GM12878 (cell line): ENCODE results near the gene SELENOV. TPM values are rescaled to one million over a fixed set of nuclear protein-coding genes. Genes with fewer than 3 reads are reported as not detected.

ENCODE experiments used
- ATAC-seq: fragments of 200-7000 bp; cut with Tn5 transposase; 3 replicates; pipeline ENCODE4 v1.9.1; 2020; ENCODE audit warnings: mild to moderate bottlenecking, moderate library complexity
- BruUV-seq: library from RNA; stranded (reverse); fragments of 400-500 nt; replicated peaks from 2 replicates; lab custom pipeline; 2021; lab: Mats Ljungman, UMichigan
- CTCF ChIA-PET: fragments of 300-600 bp; sonication (Branson Sonifier 250); formaldehyde crosslinking; extraction: SDS; loops from one replicate; lab custom pipeline; 2021; ENCODE audit warnings: inconsistent platforms; lab: Yijun Ruan, JAX
- POLR2A ChIA-PET: fragments of 350-600 bp; formaldehyde crosslinking; extraction: SDS; loops from one replicate; lab custom pipeline; 2021; ENCODE audit warnings: inconsistent platforms; lab: Charles Lee
- RAD21 ChIA-PET: fragments of 300-600 bp; sonication (Branson Sonifier 250); formaldehyde crosslinking; loops from one replicate; lab custom pipeline; 2023; ENCODE audit warnings: antibody characterized with exemption; ENCODE audit not compliant: unreplicated experiment; lab: Charles Lee
- SMC1A ChIA-PET: fragments of 300-600 bp; sonication (Branson Sonifier 250); formaldehyde crosslinking; loops from one replicate; lab custom pipeline; 2023; ENCODE audit not compliant: unreplicated experiment, uncharacterized antibody; lab: Charles Lee
- DNase-seq: peaks from one replicate; pipeline ENCODE4 v3.0.0-alpha.2; 2011; ENCODE audit warnings: low read depth, low spot score
- FAIRE-seq: peaks from 3 replicates; lab custom pipeline; 2011; peaks lifted over from hg19 to GRCh38; lab: Jason Lieb, UNC
- H2AFZ ChIP-seq: 2 replicates; pipeline ENCODE4 v1.6.0; 2011; ENCODE audit warnings: low read depth, low read length, control low read depth; ENCODE audit not compliant: control insufficient read depth
- H3K27ac ChIP-seq: 2 replicates; pipeline ENCODE4 v1.5.1; 2011; ENCODE audit warnings: control low read depth; ENCODE audit not compliant: control insufficient read depth, insufficient read depth
- H3K27me3 ChIP-seq, 2 experiments: replicated peaks in 1 of 2; 2 replicates each; pipeline versions ENCODE4 v1.6.0 to v1.6.1; 2011; ENCODE audit warnings: low read length in 1 of 2; ENCODE audit not compliant: control insufficient read depth in 2 of 2, insufficient read depth in 2 of 2
- H3K36me3 ChIP-seq, 2 experiments: 2 replicates each; pipeline ENCODE4 v1.5.1; 2011; ENCODE audit warnings: low read length in 1 of 2; ENCODE audit not compliant: control insufficient read depth in 2 of 2, insufficient read depth in 2 of 2
- H3K4me1 ChIP-seq: 2 replicates; pipeline ENCODE4 v1.6.1; 2011; ENCODE audit warnings: mild to moderate bottlenecking, low read length, moderate library complexity, mixed read lengths; ENCODE audit not compliant: control insufficient read depth, insufficient read depth
- H3K4me2 ChIP-seq: 2 replicates; pipeline ENCODE4 v1.6.0; 2011; ENCODE audit warnings: control low read depth; ENCODE audit not compliant: control insufficient read depth, insufficient read depth
- H3K4me3 ChIP-seq: fragments of 200-600 bp; sonication (generic); 2 replicates; pipeline ENCODE4 v1.5.1; 2016
- H3K79me2 ChIP-seq: 2 replicates; pipeline ENCODE4 v1.6.0; 2011; ENCODE audit warnings: low read length; ENCODE audit not compliant: control insufficient read depth, insufficient read depth
- H3K9ac ChIP-seq: 2 replicates; pipeline ENCODE4 v1.8.0; 2011; ENCODE audit warnings: low read length, control low read depth, mixed read lengths; ENCODE audit not compliant: control insufficient read depth, insufficient read depth
- H3K9me3 ChIP-seq: replicated peaks from 3 replicates; pipeline ENCODE4 v1.5.1; 2011; ENCODE audit warnings: mild to moderate bottlenecking, low read length; ENCODE audit not compliant: control insufficient read depth, insufficient read depth
- H4K20me1 ChIP-seq: 2 replicates; pipeline ENCODE4 v1.6.0; 2011; ENCODE audit not compliant: control insufficient read depth, insufficient read depth
- CBFB ChIP-seq: IDR thresholded peaks from 2 replicates; pipeline ENCODE4 v1.6.1; 2016; ENCODE audit warnings: antibody characterized with exemption, low read depth
- CBX3 ChIP-seq: fragments of 200-600 bp; sonication (generic); IDR thresholded peaks from 2 replicates; pipeline ENCODE4 v1.6.1; 2016; ENCODE audit warnings: low read depth, borderline replicate concordance
- CHD1 ChIP-seq: IDR thresholded peaks from 2 replicates; pipeline ENCODE4 v1.6.1; 2012; ENCODE audit warnings: low read depth, low read length, improper control_type of control experiment
- EED ChIP-seq: sonication (generic); IDR thresholded peaks from 2 replicates; pipeline ENCODE4 v1.6.1; 2016; ENCODE audit warnings: antibody characterized with exemption, low read depth
- FOXM1 ChIP-seq: IDR thresholded peaks from 2 replicates; pipeline ENCODE4 v1.6.1; 2012; ENCODE audit warnings: low read depth, mild to moderate bottlenecking, inconsistent platforms, low read length, moderate library complexity
- MEF2A ChIP-seq: IDR thresholded peaks from 2 replicates; pipeline ENCODE4 v1.6.1; 2011; ENCODE audit warnings: low read depth, mild to moderate bottlenecking, low read length, moderate library complexity; ENCODE audit not compliant: insufficient read depth
- MLLT1 ChIP-seq: fragments of 450-650 bp; IDR thresholded peaks from 2 replicates; pipeline ENCODE4 v1.6.1; 2016; ENCODE audit warnings: mild to moderate bottlenecking
- MTA3 ChIP-seq: IDR thresholded peaks from 2 replicates; pipeline ENCODE4 v1.6.1; 2012; ENCODE audit warnings: low read length, inconsistent platforms, borderline replicate concordance
- MYC ChIP-seq: IDR thresholded peaks from 2 replicates; pipeline ENCODE4 v1.6.1; 2011; ENCODE audit warnings: mild to moderate bottlenecking, low read length, moderate library complexity, inconsistent platforms; ENCODE audit not compliant: insufficient read depth, insufficient replicate concordance, insufficient read length, severe bottlenecking
- NRF1 ChIP-seq: conservative IDR thresholded peaks from 2 replicates; pipeline ENCODE4 v1.6.1; 2011; ENCODE audit warnings: mild to moderate bottlenecking, low read depth, low read length, improper control_type of control experiment
- PAX5 ChIP-seq: IDR thresholded peaks from 2 replicates; pipeline ENCODE4 v1.6.1; 2011; ENCODE audit warnings: low read depth, low read length, borderline replicate concordance
- PAX8 ChIP-seq: fragments of 450-650 bp; IDR thresholded peaks from 2 replicates; pipeline ENCODE4 v1.6.1; 2017; ENCODE audit warnings: mild to moderate bottlenecking, moderate library complexity
- RAD51 ChIP-seq: fragments of 450-650 bp; IDR thresholded peaks from 2 replicates; pipeline ENCODE4 v1.6.1; 2016; ENCODE audit warnings: moderate library complexity, mild to moderate bottlenecking, inconsistent platforms
- SPI1 ChIP-seq: IDR thresholded peaks from 2 replicates; pipeline ENCODE4 v1.6.1; 2011; ENCODE audit warnings: low read depth, mild to moderate bottlenecking, low read length, moderate library complexity, borderline replicate concordance; ENCODE audit not compliant: insufficient read depth
- SUZ12 ChIP-seq: fragments of 200-600 bp; sonication (generic); IDR thresholded peaks from one replicate; pipeline ENCODE4 v1.6.1; 2018; ENCODE audit warnings: antibody characterized with exemption, mild to moderate bottlenecking; ENCODE audit not compliant: unreplicated experiment
- ZBTB40 ChIP-seq: fragments of 450-650 bp; IDR thresholded peaks from 2 replicates; pipeline ENCODE4 v1.6.1; 2016; ENCODE audit warnings: mild to moderate bottlenecking, moderate library complexity, borderline replicate concordance
- ZZZ3 ChIP-seq: IDR thresholded peaks from 2 replicates; pipeline ENCODE4 v1.6.1; 2011; ENCODE audit warnings: low read depth; ENCODE audit not compliant: control insufficient read depth, insufficient read length
- WGBS: methylation state at CpG from one replicate; pipeline ENCODE4 v1.1.6; 2016; ENCODE audit warnings: low lambda C conversion rate; ENCODE audit not compliant: insufficient replicate concordance, insufficient coverage; ENCODE audit errors: missing lambda C conversion rate; 5-methylcytosine and 5-hydroxymethylcytosine counted together
- in situ Hi-C: fragments of 300-500 bp; cut with MboI; formaldehyde crosslinking; loops from 9 replicates; pipeline ENCODE4 v1.14.3; 2018; ENCODE audit warnings: mixed read lengths
- intact Hi-C: fragments of 100-400 bp; cut with micrococcal nuclease; formaldehyde crosslinking; loops from one replicate; pipeline ENCODE4 v1.14.2; 2022; ENCODE audit not compliant: unreplicated experiment
- polyA plus RNA-seq, 11 experiments: library from polyadenylated mRNA; depleted of rRNA in 4 of 11; unstranded in 6 of 11; stranded (reverse) in 5 of 11; fragments of >200 nt; fragmentation: Nextera tagmentation in 4 of 11; fragmentation: Illumina TruSeq in 1 of 11; extraction: Ambion mirVana in 4 of 11; extraction: Trizol in 1 of 11; gene quantifications; 1 replicate in 1 of 11; 2 replicates in 10 of 11; pipeline versions ENCODE4 v1.2.1 to v1.2.3, GENCODE V29; 2011 to 2016; ENCODE audit warnings: inconsistent platforms in 2 of 11, missing spikeins in 2 of 11, low read depth in 1 of 11
- total RNA-seq, 4 experiments: library from RNA; depleted of rRNA in 3 of 4; stranded (reverse); fragments of >200 nt in 3 of 4; fragmentation: Illumina TruSeq in 1 of 4; extraction: Trizol in 1 of 4; gene quantifications; 2 replicates each; pipeline versions ENCODE4 v1.2.1 to v1.2.3, GENCODE V29; 2013 to 2021

SELENOV gene
- total and polyA plus RNA-seq, 10 of the 15 experiments (the other 5 are each of a cell fraction or from before 2014, with no cell fraction given), result not detected

GRCh38 chr19:39492225-39492624, 22.7 kb upstream of the SELENOV start:
- TF ChIP-seq CBFB (no peak), FOXM1 (no peak), SUZ12 (no peak), ZZZ3 (no peak), MEF2A (no peak), MLLT1 (no peak), NRF1 (no peak), MTA3 (no peak), SPI1 (no peak), PAX8 (no peak), CHD1 (no peak), MYC (no peak), ZBTB40 (no peak), EED (no peak), CBX3 (no peak), PAX5 (no peak), RAD51 (no peak)
- Histone ChIP-seq H3K79me2 (no peaks in the 10 kb centered on the region), H3K27ac (no peak overlapping the region), H3K27me3 (no peaks in the 10 kb centered on the region), H3K9ac (no peak overlapping the region), H3K4me1 (no peaks in the 10 kb centered on the region), H3K36me3 (peaks cover 14 to 19% of the 10 kb centered on the region in 2 experiments; a peak in 3 of 4 replicates), H3K4me2 (no peak overlapping the region), H3K9me3 (no peaks in the 10 kb centered on the region), H4K20me1 (no peaks in the 10 kb centered on the region), H3K4me3 (no peak overlapping the region), H2AFZ (no peak overlapping the region)
- ChIA-PET SMC1A (interaction anchor here (0.8 to 1.2 kb wide), 2 partner anchors 42 to 51 kb away, joined by 3 read pairs; no protein-coding TSS in a partner anchor), POLR2A (no interaction called here), RAD21 (no interaction called here), CTCF (no interaction called here)
- ATAC-seq (no peak), FAIRE-seq (no peak), DNase-seq (no peak)
- intact Hi-C loops, result no loop called here
- BruUV-seq, result no TSS peak
- WGBS, result 85% methylated on average over 6 of the region's 6 CpGs
- in situ Hi-C loops, result no loop called here
